Liver (tissue), 3 donors: ENCODE measurements around the gene TUBGCP2.

ENCODE experiments used
- EGR1 ChIP-seq, 2 donors: IDR thresholded peaks; 2 replicates each; pipeline ENCODE4 v1.6.1; 2016 to 2018; ENCODE audit warnings: antibody characterized with exemption in 2 of 2, low read depth in 2 of 2
- FOXA1 ChIP-seq: IDR thresholded peaks from 2 replicates; pipeline ENCODE4 v1.6.1; 2016; ENCODE audit warnings: antibody characterized with exemption
- GABPA ChIP-seq, 2 donors: IDR thresholded peaks in 1 of 2; conservative IDR thresholded peaks in 1 of 2; 2 replicates each; pipeline ENCODE4 v1.6.1; 2016; ENCODE audit warnings: antibody characterized with exemption in 2 of 2, mild to moderate bottlenecking in 1 of 2, moderate library complexity in 1 of 2
- JUND ChIP-seq, 2 donors: IDR thresholded peaks; 2 replicates each; pipeline ENCODE4 v1.6.1; 2016; ENCODE audit warnings: antibody characterized with exemption in 2 of 2
- MAX ChIP-seq: IDR thresholded peaks from 2 replicates; pipeline ENCODE4 v1.6.1; 2016; ENCODE audit warnings: antibody characterized with exemption
- RAD21 ChIP-seq, 2 donors: IDR thresholded peaks; 2 replicates each; pipeline ENCODE4 v1.6.1; 2016; ENCODE audit warnings: antibody characterized with exemption in 2 of 2, mild to moderate bottlenecking in 2 of 2
- REST ChIP-seq: IDR thresholded peaks from 2 replicates; pipeline ENCODE4 v1.6.1; 2016; ENCODE audit warnings: antibody characterized with exemption, mild to moderate bottlenecking
- SP1 ChIP-seq: IDR thresholded peaks from 2 replicates; pipeline ENCODE4 v1.6.1; 2018; ENCODE audit warnings: antibody characterized with exemption, mild to moderate bottlenecking
- TAF1 ChIP-seq: conservative IDR thresholded peaks from 2 replicates; pipeline ENCODE4 v1.6.1; 2016; ENCODE audit warnings: antibody characterized with exemption, mild to moderate bottlenecking
- YY1 ChIP-seq: IDR thresholded peaks from 2 replicates; pipeline ENCODE4 v1.6.1; 2016; ENCODE audit warnings: antibody characterized with exemption, mild to moderate bottlenecking
- ZBTB33 ChIP-seq: IDR thresholded peaks from 2 replicates; pipeline ENCODE4 v1.6.1; 2016; ENCODE audit warnings: antibody characterized with exemption
- TF ChIP-seq, protein P1 (sequence below): fragments of 150-350 bp; IDR thresholded peaks from 2 replicates; pipeline ENCODE4 v1.5.1; 2017; ENCODE audit warnings: improper control_type of control experiment, low read depth, low read length; ENCODE audit not compliant: missing input control
- donor health status: healthy.
- donor health status: healthy.

DNA sequence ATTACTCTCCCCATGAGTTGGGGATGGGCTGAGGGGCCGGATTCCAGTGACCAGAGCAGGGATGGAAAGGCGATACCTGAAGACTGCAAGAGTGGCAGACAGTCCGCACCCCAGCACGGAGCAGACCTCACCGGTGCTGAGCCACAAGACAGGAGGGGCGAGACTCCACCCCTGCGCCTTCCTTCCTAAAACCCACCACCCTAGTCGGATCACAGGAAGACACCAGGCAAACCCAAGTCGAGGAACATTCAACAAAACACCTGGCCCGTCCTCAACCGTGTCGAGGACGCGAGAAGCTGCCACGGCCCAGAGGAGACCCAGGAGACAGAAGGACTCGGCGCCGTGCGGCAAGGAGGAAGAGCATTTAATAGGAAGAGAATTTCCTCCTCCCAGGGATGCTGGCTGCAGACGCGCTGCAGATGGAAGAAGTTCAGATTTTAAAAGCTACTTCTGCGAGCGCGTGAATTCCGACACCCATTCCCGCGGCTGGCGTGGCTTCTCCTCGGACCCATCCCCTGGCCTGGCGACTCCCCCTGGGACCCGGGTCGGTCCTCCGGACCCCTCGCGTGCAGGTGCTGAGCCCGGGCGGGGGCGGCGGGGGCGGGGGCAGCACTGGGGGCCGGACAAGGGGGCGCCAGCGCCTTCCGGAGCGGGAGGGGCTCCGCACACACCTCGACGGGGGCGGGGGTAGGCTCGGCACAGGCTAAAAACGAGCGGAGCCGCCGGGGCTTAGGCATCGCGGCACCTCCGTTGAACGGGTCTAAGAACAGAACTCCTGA lies 79.2 kb downstream of the TUBGCP2 start:
- no peak for TF ChIP-seq REST
- TF ChIP-seq ZBTB33: no peak
- TF ChIP-seq, protein P1, sequence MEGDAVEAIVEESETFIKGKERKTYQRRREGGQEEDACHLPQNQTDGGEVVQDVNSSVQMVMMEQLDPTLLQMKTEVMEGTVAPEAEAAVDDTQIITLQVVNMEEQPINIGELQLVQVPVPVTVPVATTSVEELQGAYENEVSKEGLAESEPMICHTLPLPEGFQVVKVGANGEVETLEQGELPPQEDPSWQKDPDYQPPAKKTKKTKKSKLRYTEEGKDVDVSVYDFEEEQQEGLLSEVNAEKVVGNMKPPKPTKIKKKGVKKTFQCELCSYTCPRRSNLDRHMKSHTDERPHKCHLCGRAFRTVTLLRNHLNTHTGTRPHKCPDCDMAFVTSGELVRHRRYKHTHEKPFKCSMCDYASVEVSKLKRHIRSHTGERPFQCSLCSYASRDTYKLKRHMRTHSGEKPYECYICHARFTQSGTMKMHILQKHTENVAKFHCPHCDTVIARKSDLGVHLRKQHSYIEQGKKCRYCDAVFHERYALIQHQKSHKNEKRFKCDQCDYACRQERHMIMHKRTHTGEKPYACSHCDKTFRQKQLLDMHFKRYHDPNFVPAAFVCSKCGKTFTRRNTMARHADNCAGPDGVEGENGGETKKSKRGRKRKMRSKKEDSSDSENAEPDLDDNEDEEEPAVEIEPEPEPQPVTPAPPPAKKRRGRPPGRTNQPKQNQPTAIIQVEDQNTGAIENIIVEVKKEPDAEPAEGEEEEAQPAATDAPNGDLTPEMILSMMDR: no peak
- TF ChIP-seq MAX: no peak
- TF ChIP-seq SP1: no peak
- TF ChIP-seq RAD21 (IDR thresholded peaks at IDR 0.05): no peak
- no peak for TF ChIP-seq EGR1 (IDR thresholded peaks at IDR 0.05; ENCODE audit: low read depth in 2 of 2)
- no peak for TF ChIP-seq FOXA1
- TF ChIP-seq TAF1: no peak
- no peak for TF ChIP-seq JUND (IDR thresholded peaks at IDR 0.05)
- TF ChIP-seq YY1: no peak
- no peak for TF ChIP-seq GABPA (IDR thresholded peaks at IDR 0.05 in 1 of 2, conservative IDR thresholded peaks at IDR 0.05 in 1 of 2)
